OCI-M1 (cell line): ENCODE results near the gene PRRC2A.

Experiments
- DNase-seq: peaks from one replicate; lab custom pipeline; 2025; lab: John Stamatoyannopoulos, UW

Gene PRRC2A

GRCh38 chr6:31666337-31666965 lies 45.9 kb downstream of the PRRC2A start:
- DNase-seq, result no peak

GRCh38 chr6:31669676-31670075 lies 49.2 kb downstream of the PRRC2A start, which contains the start of gene LY6G5B:
Gene LY6G5B, plus strand, starts transcription at chr6:31669976. Its CDS starts 975 bp downstream, at chr6:31670951.
- no peak for DNase-seq

- no peak for DNase-seq
Measured at GRCh38 chr6:31676322-31676903, 55.9 kb downstream of the PRRC2A start.

GRCh38 chr6:31676904-31677303 lies 56.4 kb downstream of the PRRC2A start:
- no peak for DNase-seq

- no peak for DNase-seq
Measured at GRCh38 chr6:31677955-31678354, 57.4 kb downstream of the PRRC2A start.

GRCh38 chr6:31680226-31681134 lies 60.0 kb downstream of the PRRC2A start, which contains the start of gene LY6G5C:
Gene LY6G5C, minus strand, starts transcription at chr6:31681067. Its CDS starts 694 bp downstream, at chr6:31680373.
- DNase-seq, result peak; percentile 90

- peak; percentile 46 for DNase-seq
Measured at GRCh38 chr6:31681135-31681671, 60.7 kb downstream of the PRRC2A start.

GRCh38 chr6:31683591-31683990 lies 63.1 kb downstream of the PRRC2A start:
- no peak for DNase-seq

GRCh38 chr6:31686483-31686882 lies 66.0 kb downstream of the PRRC2A start:
- DNase-seq, result no peak

- no peak for DNase-seq
Measured at GRCh38 chr6:31687321-31687720, 66.8 kb downstream of the PRRC2A start.
